GM04503 (cell line): ENCODE results near the gene LCLAT1.

Experiments used
- DNase-seq: peaks from one replicate; pipeline ENCODE4 v3.0.0-alpha.2; 2012; ENCODE audit warnings: low read depth

The LCLAT1 gene

GRCh38 chr2:30645081-30645744 is 198.2 kb downstream of the LCLAT1 start:
- no peak for DNase-seq

- DNase-seq: no peak
These were observed 198.7 kb downstream of the LCLAT1 start for GRCh38 chr2:30645745-30646119.

GRCh38 chr2:30647752-30648457 is 200.9 kb downstream of the LCLAT1 start:
- no peak for DNase-seq

- DNase-seq: no peak
These were observed 202.2 kb downstream of the LCLAT1 start for GRCh38 chr2:30649278-30649677.

- DNase-seq: no peak
These were observed 202.8 kb downstream of the LCLAT1 start for GRCh38 chr2:30649828-30650227.

GRCh38 chr2:30652271-30652915 is 205.3 kb downstream of the LCLAT1 start:
- no peak for DNase-seq

GRCh38 chr2:30653847-30654246 is 206.8 kb downstream of the LCLAT1 start:
- DNase-seq: no peak

GRCh38 chr2:30654404-30654803 is 207.4 kb downstream of the LCLAT1 start:
- DNase-seq: no peak

- no peak for DNase-seq
These were observed 208.2 kb downstream of the LCLAT1 start for GRCh38 chr2:30655211-30655610.

- no peak for DNase-seq
These were observed 208.6 kb downstream of the LCLAT1 start for GRCh38 chr2:30655660-30656059.

GRCh38 chr2:30656079-30656478 is 209.0 kb downstream of the LCLAT1 start:
- no peak for DNase-seq

- no peak for DNase-seq
These were observed 214.4 kb downstream of the LCLAT1 start for GRCh38 chr2:30661173-30662107.

GRCh38 chr2:30662268-30663131 is 215.5 kb downstream of the LCLAT1 start:
- DNase-seq: no peak

- no peak for DNase-seq
These were observed 216.3 kb downstream of the LCLAT1 start for GRCh38 chr2:30663321-30663720.

GRCh38 chr2:30663806-30664205 is 216.8 kb downstream of the LCLAT1 start:
- DNase-seq: no peak

GRCh38 chr2:30664761-30665358 is 217.8 kb downstream of the LCLAT1 start:
- DNase-seq: peak; percentile 82

GRCh38 chr2:30665761-30666265 is 218.8 kb downstream of the LCLAT1 start:
- no peak for DNase-seq

- DNase-seq: peak; percentile 82
These were observed 219.3 kb downstream of the LCLAT1 start for GRCh38 chr2:30666266-30666874.

GRCh38 chr2:30670453-30670852 is 223.4 kb downstream of the LCLAT1 start:
- no peak for DNase-seq

- no peak for DNase-seq
These were observed 226.1 kb downstream of the LCLAT1 start for GRCh38 chr2:30673127-30673526.
